Calu3 (cell line): ENCODE results near the gene CHMP2A. TPM values are rescaled to one million over a fixed set of nuclear protein-coding genes. Genes with fewer than 3 reads are reported as not detected.

Experiments
- BruUV-seq: library from RNA; stranded (reverse); fragments of 400-500 nt; replicated peaks from 2 replicates; lab custom pipeline; 2021; lab: Mats Ljungman, UMichigan
- CTCF ChIA-PET: fragments of 300-600 bp; sonication (Branson Sonifier 250); formaldehyde crosslinking; loops from one replicate; lab custom pipeline; 2022; ENCODE audit warnings: antibody characterized with exemption; lab: Charles Lee
- DNase-seq: peaks from one replicate; pipeline ENCODE4 v3.0.0; 2022
- H3K27ac Mint-ChIP-seq: one replicate; pipeline ENCODE4 v1.8.0; 2022; ENCODE audit warnings: mixed read lengths; ENCODE audit not compliant: unreplicated experiment
- H3K27me3 Mint-ChIP-seq: one replicate; pipeline ENCODE4 v1.8.0; 2022; ENCODE audit warnings: mixed read lengths; ENCODE audit not compliant: unreplicated experiment
- H3K36me3 Mint-ChIP-seq: one replicate; pipeline ENCODE4 v1.8.0; 2022; ENCODE audit warnings: mild to moderate bottlenecking, moderate library complexity, mixed read lengths; ENCODE audit not compliant: insufficient read depth, unreplicated experiment
- H3K4me1 Mint-ChIP-seq: one replicate; pipeline ENCODE4 v1.8.0; 2022; ENCODE audit warnings: mild to moderate bottlenecking, low read depth, mixed read lengths; ENCODE audit not compliant: unreplicated experiment
- H3K4me3 Mint-ChIP-seq: one replicate; pipeline ENCODE4 v1.8.0; 2022; ENCODE audit warnings: mild to moderate bottlenecking, low read depth, moderate library complexity, mixed read lengths; ENCODE audit not compliant: unreplicated experiment
- H3K9me3 Mint-ChIP-seq: one replicate; pipeline ENCODE4 v1.8.0; 2022; ENCODE audit warnings: low read depth, mixed read lengths; ENCODE audit not compliant: unreplicated experiment
- CTCF ChIP-seq: fragments of 200-600 bp; IDR thresholded peaks from one replicate; pipeline ENCODE4 v1.8.0; 2022; ENCODE audit warnings: antibody characterized with exemption; ENCODE audit not compliant: unreplicated experiment
- intact Hi-C: fragments of 100-400 bp; cut with micrococcal nuclease; formaldehyde crosslinking; loops from one replicate; pipeline ENCODE4 v1.10.0; 2022; ENCODE audit not compliant: unreplicated experiment
- total RNA-seq: library from RNA; stranded (reverse); gene quantifications from 2 replicates; pipeline ENCODE4 v1.2.3, GENCODE V29; 2022

Gene CHMP2A
- total RNA-seq, 1 experiment from 2014 or later = 168 TPM

- H3K27ac Mint-ChIP-seq = peak overlapping the region; percentile 73
- peak; percentile 93 for DNase-seq
- peaks cover 33% of the 10 kb centered on the region for H3K4me1 Mint-ChIP-seq
These were observed 41.0 kb downstream of the CHMP2A start for GRCh38 chr19:58513694-58514563.

GRCh38 chr19:58513213-58513693 lies 41.7 kb downstream of the CHMP2A start:
- CTCF ChIA-PET = interaction anchor here (0.7 to 1.3 kb wide), 4 partner anchors 9 to 168 kb away, joined by 3 to 7 read pairs (median 4); partner anchors contain the start of genes CHMP2A and ZNF446
- no peaks in the 10 kb centered on the region for H3K27me3 Mint-ChIP-seq
- H3K27ac Mint-ChIP-seq = peak overlapping the region; percentile 73
- intact Hi-C loops = no loop called here
- TF ChIP-seq CTCF = no peak
- H3K4me1 Mint-ChIP-seq = peaks cover 26% of the 10 kb centered on the region
- H3K9me3 Mint-ChIP-seq = no peaks in the 10 kb centered on the region
- no peak for DNase-seq
- BruUV-seq = no TSS peak
- peak overlapping the region; percentile 69 for H3K4me3 Mint-ChIP-seq
- peaks cover 64% of the 10 kb centered on the region for H3K36me3 Mint-ChIP-seq

More at GRCh38 chr19:58513694-58514563, 41.0 kb downstream of the CHMP2A start:
- peak; percentile 96 for TF ChIP-seq CTCF
- no TSS peak for BruUV-seq
- CTCF ChIA-PET = interaction anchor here (0.6 to 1.3 kb wide), 6 partner anchors 9 to 169 kb away, joined by 3 to 7 read pairs (median 4); partner anchors contain the start of genes CHMP2A, ZNF446 and ZNF584
- intact Hi-C loops = no loop called here
- H3K27me3 Mint-ChIP-seq = no peaks in the 10 kb centered on the region
- peak overlapping the region; percentile 69 for H3K4me3 Mint-ChIP-seq
- no peaks in the 10 kb centered on the region for H3K9me3 Mint-ChIP-seq
- H3K36me3 Mint-ChIP-seq = peaks cover 71% of the 10 kb centered on the region

GRCh38 chr19:58511353-58512208 lies 43.3 kb downstream of the CHMP2A start, which contains the start of gene SLC27A5:
TSS of gene SLC27A5 (minus strand) at chr19:58511992. CDS start at chr19:58511955, 37 bp downstream.
- no peak within 1 kb of the TSS for H3K4me3 Mint-ChIP-seq
- DNase-seq = no peak
- H3K4me1 Mint-ChIP-seq = peaks cover 19% of the 10 kb centered on the region
- intact Hi-C loops = no loop called here
- peaks cover 49% of the 10 kb centered on the region for H3K36me3 Mint-ChIP-seq
- H3K9me3 Mint-ChIP-seq = no peaks in the 10 kb centered on the region
- TF ChIP-seq CTCF = no peak
- CTCF ChIA-PET = no interaction called here
- no TSS peak for BruUV-seq
- no peak within 1 kb of the TSS for H3K27ac Mint-ChIP-seq
- no peaks in the 10 kb centered on the region for H3K27me3 Mint-ChIP-seq
